RPMI8226 (cell line): ENCODE measurements around the gene CEP131.

ENCODE experiments used
- DNase-seq: peaks from one replicate; pipeline ENCODE4 v3.0.0-alpha.2; 2015

CEP131 gene

DNA sequence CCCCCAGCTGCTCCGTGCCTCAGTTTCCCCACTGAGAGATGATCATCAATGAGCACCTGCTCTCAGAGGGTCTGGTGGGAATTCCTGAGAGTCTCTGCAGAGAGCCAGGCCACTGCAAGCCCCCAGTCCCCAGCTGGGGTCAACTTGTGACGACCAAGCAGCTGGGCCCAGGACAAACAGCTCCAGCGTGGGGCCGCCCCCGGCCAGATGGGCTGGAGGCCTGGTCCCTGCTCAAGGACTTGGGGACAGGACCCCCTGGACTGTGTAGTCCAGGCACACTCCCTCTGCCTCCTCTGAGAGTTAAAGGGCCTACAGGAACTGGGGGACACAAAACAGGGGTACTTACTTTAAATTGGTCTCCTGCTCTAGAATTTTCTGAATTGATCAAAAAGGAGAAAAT lies 40.2 kb downstream of the CEP131 start:
- no peak for DNase-seq

DNA sequence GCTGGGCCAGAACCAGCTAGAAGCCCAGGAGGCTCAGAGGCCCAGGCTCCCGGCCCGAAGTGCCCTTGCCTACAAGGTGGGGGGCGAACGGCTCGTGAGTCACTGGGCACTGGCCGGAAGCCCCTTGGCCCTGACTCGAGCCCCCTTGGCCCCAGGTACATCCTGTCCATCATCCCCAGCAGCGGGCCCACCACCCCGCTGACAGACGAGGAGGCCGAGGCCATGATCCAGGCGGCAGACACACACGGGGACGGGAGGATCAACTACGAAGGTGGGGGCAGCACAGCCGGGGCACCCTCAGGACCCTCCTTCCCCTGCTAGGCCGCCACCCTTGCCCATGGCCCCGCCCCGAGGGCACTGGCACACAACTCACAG lies 41.0 kb downstream of the CEP131 start:
- no peak for DNase-seq

DNA sequence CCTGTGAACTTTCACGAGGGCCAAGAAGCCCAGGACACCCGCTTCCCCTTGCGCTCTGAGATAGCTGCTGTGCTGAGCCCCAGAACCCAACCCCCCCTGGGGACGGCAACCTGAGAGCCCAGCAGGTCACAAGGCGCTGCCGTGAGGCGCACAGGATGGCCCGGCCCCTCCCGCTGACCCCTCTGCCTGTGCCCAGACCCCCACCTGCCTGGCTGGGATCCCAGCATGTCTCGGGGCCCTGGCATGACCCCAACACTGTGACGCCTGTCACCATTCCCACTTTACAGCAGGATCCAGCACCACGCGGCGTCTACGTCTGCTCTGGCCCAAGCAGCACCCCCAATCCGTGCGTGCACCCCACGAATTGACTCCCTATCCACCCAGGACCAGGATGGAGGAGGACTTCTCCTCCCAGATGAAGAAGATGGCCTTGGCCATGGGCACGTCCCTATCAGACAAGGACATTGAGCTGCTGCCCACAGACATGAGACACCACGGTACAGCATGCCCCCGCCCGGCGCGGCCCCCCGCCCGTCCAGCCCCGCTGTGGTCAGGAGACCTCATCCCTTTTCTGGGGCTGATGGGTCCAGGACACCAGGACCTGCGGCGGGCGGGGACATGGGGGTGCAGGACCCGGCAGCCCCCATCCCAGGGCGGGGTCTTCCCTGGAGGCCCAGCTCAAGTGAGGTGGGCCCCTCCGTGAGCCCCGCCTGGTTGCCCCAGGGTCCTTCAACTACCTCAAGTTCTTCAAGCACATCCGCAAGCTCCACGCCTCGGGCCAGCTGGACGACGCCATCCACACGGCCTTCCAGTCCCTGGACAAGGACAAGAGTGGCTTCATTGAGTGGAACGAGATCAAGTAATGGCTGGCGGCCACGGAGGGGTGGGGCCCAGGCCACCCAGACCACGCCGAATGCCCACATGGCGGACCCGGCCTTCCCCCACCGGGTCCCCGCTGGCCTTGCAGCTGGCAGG lies 41.6 kb downstream of the CEP131 start:
- no peak for DNase-seq

DNA sequence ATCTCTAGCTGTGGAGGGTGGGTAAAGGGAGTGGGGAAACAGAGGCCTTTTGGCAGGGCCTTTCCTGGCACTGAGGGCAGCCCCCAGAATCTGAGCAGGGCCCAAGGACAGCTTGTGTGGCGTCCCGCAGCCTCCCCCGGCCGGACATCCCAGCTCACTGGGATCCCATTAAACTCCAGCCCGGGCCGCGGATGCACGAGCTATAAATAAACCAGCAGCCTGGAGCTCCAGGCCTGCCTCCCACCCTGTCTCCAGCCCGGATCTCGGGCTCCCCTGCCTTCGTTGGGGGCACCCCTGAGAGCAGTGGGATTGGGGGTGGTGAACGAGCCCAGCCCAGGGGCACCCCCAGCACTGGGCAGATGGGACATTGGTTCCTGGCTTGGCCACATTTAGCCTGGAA lies 42.9 kb downstream of the CEP131 start:
- no peak for DNase-seq

DNA sequence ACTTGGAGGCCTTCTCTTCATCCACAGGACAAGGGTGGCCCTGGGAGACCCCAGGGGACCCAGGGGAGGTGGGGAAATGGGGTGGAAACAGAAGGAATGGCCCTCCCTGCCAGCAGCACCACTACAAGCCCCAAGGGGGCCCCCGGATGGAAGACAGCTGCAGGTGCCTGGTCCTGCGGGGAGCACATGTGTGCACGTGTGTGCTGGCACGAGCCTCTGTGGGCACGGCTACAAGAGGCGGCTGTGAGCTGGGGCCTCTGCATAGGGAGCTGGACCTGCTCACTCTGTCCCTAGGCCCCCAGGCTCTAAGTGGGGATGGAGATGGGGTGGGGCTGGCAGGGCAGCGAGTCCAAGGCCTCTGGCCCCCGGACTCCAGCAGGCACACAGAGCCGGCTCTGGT lies 43.5 kb downstream of the CEP131 start:
- DNase-seq, result peak; percentile 64

DNA sequence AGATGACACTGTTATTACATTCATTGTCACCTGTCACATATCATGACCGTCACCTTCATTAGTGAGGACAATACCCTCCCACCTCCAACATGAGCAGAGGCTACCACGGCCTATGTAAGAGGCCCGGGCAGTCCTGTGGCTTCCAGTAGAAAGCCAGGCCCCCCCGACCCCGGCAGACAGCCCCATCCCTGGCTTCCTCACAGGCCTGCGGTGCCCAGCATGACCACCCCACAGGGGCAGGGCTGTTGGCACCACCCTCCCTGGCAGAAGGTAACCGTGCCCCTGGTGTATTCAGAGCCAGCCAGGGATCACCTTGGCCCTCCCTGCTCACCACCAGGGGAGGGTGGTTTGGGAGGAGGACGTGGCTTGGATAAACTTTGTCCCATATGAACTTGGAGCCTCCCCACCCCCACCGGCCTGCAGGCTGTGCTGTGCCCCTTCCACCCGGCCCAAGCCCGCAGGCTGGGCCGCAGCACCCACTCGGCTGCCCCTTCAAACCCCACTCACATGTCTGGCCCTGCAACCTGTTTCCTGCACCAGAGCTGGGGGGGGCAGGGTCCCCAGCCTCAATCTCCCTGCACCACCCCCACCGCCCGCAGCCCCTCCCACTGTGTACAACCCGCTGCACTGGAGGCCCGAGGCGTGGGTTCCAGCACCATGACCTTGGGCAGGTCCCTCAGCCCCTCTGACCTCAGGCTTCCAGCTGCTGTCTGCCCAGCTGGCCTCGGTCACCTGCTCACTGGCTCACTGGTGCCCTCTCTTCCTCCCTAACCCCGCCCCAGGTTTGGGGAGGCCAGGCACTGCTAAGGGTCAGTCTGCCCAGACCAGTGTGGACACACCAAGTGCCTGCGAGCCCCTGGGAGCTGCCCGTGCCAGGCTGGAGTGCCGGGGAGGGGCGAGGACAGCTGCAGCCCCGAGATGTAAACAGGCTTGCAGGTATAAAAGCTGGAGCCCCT lies 44.4 kb downstream of the CEP131 start:
- no peak for DNase-seq

DNA sequence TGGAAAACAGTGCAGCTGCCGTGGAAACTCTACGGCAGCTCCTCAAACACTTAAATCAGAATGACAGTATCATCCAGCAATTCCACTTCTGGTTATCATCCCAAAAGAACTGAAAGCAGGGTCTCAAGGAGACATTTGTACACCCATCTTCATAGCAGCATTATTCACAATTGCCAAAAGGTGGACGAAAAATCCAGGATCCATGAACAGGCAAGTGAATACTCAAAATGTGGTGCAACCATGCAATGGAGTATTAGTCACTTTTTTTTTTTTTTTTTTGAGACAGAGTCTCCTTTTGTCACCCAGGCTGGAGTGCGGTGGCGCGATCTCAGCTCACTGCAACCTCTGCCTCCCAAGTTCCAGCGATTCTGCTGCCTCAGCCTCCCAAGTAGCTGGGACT lies 46.1 kb downstream of the CEP131 start:
- DNase-seq, result no peak

DNA sequence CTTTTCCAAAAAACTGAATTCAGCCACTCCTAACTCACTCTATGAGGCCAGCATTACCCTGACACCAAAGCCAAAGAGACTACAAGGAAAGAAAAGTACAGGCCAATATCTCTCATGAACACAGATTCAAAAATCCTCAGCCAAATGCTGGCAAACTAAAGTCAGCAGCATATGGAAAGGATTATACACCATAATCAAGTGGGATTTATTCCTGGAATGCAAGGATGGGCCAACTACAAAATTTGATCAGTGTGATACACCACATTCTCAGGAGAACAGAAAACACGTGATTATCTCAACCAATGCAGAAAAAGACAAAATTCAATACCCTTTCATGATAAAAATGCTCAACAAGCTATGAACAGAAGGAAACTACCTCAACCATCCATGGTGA lies 49.0 kb downstream of the CEP131 start:
- no peak for DNase-seq

DNA sequence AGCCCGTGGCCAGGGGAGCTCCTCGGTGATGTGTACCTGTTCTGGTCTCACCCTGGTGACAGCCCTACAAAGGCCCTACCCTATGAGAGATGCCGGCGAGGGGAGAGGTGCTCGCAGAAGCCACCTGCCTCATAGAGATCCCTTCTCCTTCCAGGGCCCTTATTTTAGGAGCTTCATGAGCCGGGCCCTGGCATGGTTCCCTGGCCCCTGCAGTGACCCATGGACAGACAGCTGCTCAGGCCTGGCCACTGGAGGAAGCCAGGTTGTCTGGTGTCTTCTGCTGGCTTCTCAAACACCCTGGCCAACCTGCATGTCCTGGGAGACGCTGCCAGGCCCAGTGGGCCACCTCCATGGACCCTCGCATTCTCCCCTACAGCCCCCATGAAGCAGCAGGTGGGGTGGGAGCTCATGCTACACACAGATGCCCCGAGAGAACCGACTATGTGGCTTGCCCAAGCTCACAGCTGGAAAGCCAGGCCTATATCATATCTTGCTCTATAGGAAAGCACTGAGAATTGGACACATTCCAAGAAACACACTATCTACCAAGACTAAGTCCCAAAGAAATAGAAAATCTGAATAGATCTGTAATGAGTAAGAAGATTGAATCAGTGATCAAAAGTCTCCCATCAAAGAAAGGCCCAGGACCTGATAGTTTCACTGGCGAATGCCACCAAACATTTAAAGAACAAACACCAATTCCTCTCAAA lies 49.6 kb downstream of the CEP131 start:
- DNase-seq, result no peak

DNA sequence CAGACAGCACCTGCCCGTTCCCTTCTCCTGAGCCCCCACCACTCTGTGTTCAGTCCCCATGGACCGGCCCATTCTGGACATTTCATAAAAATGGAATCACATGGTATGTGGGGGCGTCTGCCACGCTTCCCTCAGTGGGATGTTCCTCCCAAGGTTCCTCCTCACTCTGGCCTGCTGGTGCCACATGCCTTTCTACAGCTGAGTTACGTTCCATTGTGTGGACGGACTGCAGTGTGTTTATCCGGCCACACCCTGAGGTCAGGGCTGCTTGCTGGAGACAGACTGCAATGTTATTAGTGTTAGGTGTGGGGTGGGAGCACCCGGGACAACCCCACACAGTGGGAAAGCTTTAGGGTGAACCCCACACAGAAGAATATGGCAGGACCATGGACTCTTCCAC lies 50.8 kb downstream of the CEP131 start:
- no peak for DNase-seq

DNA sequence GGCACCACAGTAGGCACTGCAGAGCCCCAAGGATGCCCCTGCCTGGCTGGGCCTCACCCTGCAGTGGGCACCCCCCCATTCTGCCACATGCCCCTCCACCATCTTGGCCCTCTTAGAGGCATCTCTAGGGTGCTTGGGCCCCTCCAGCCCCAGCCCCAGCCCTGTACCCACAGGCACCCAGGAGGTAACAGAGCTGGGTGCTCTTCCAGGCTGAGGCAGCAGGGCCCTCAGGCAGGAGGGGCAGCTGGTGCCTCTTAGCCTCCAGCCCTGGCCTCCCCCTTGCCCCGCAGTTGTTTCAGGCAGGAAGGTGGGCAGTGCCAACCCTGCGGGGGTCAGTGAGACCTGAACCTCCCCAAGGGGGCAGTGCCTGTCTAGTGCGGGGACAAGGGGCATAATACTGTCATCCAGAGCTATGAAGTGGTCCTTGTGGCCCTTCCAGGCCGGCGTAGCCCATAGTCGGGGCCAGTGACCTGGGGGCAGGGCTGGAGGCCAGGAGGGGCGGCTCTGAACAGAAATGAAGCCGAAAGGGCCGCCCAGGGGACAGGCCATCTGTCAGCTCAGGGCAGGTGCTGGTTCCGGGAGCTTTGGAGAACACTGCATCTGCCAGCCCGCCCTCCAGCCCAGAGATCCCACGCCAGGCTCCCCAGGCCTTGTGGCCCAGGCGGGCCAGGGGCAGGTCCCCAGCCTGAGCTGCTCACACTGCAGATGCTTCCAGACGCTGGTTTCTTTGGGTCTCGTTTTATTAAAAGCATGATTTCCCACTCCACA lies 51.9 kb downstream of the CEP131 start:
- DNase-seq, result no peak

DNA sequence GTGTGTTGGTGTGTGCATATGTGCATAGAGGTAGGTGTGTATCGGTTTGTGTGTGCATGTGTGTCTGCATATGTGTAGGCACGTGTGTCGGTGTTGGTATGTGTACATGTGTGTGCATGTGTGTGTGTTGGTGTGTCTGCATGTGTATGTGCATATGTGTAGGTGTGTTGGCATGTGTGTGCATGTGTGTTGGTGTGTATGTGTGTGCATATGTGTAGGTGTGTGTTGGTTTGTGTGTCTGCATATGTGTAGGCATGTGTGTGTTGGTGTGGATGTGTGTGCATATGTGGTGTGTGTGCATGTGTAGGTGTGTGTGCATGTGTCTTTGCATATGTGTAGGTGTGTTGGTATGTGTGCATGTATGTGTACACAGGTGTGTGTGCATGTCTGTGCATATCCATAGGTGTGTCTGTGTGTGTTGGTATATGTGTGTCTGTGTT lies 52.9 kb downstream of the CEP131 start:
- no peak for DNase-seq

DNA sequence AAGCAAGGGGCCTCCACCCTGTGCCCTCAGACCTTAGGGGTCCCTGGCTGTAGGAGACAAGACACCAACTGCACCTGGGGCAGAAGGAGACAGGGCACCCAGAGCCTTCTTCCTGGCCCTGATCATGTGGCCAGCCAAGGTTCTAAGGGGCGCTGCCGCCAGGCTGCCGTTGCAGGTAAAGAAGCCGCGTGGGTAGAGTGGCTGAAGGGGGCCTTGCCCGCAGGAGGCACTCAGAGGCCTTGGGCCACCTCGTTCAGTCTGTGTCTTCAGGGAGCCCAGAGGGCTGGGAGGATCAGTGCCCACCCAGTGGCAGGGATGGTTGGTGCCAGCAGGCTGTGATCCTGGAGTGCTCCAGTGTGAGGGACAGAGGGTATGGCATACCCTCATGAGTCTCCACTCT lies 55.1 kb downstream of the CEP131 start:
- no peak for DNase-seq

DNA sequence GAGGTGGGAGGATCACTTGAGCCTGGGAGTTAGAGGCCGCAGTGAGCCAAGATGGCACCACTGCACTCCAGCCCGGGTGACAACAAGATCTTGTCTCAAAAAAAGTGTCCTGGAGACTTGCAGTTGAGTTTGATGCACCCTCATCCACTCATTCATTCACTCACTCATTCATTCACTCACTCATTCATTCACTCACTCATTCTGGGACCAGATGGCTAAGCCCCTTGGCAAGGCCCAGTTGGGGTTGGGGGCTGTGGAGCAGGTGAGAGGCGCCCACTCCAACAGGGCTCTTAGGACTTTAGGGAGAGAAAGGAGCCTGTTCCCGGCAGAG lies 55.6 kb downstream of the CEP131 start:
- DNase-seq, result no peak

DNA sequence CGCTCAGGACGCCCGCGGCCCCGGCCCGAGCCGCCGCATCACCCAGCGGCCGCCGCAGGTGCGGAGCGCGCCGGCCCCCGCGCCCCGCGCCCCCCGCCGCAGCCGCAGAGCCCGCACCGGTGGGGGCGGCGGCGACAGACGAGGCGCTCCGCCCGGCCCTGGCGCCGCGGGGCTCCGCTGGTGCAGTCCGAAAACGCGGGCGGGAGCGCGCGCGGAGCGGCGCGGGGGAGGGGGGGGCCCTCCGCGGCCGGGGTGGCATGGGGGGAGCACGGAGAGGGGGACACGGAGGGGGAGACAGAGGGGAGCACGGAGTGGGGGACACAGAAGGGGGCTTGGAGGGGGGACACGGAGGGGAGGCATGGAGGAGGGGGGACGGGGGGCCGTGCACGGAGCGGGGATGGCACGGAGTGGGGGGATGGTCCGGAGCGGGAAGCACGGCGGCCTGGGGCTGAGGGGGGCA lies 56.7 kb downstream of the CEP131 start, which contains the start of gene AATK:
Gene AATK (minus strand): TSS at position 189 of the 460 bp plus-strand sequence. CDS start 229 bp downstream, outside the sequence.
- DNase-seq, result no peak

DNA sequence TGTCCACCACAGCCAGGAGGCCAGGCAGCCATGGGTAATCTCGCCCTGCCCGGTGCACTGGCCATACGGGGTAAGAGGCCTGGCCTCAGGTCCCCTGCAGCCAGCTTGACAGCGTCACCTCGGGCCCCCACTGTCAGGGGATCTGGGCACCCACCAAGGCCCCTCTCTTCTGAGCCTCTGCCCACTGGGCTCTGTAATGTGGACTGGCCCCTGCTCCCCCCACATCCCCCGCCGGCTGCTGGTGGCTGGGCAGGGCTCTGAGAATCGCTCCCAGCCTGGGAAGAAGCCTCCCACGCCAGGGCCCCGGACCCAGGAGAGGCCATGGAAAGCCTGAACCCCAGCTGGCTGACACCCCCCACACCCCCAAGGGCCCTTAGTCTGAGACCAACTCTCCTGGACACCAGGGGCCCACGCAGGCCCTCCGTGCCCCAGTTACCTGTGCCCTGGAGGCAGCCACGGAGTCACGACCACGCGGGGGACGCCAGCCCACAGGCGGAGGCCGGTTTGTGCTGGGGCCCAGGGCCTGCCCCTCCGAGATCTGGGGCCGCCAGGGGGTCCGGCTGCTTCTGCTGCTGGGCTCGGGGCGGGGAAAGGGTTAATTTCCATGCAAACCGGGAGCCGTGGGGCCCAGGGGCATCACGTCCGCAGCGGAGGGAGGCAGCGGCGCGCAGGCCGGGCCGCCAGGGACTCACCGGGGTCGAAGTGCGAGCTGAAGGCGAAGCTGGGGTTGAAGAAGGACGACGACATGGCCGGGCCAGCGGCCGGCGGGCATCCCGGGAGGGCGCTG lies 57.3 kb downstream of the CEP131 start, which contains the start of gene PVALEF:
Gene PVALEF (plus strand): TSS at position 262 of the 787 bp plus-strand sequence. CDS start 15,720 bp downstream, outside the sequence.
- DNase-seq, result no peak

DNA sequence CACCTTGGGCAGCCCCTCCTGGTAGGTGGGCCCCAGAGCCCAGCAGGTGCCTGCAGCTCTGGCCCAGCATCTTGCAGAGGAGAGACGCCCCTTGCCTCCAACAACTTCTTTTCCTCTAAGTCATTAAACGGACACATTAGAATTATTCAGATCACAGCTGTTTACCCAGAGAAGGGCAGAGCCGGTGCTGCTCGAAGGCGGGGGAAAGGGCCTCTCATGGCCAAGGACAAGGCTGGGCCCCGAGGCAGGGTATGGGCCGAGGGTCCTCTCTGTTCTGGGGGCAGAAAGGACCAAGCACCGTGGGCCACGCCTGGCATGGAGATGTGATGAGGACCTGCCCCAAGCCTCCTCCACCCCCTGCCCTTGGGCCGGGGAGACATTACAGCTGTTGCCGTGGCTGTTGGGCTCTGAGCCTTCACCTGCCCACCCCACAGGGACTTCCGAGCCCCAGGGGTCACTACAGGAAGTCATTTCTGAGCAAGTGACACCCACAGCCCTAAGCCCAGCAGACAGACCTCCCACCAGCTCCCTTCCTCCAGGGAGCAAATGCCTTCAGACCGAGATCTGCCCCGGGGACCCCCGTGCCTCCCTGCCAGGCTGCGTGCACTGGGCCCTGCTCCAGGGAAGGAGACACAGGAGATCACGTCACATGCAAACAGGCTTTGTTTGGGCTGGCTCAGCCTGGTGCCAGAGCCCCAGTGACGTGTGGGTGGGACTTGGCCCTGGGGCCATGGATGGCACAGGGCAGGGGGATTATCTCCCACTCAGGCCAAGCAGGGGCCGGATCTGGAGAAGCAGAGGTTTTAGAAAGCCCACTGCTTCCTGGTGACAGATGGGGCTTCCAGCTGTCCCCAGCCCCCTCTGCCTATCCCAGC lies 58.2 kb downstream of the CEP131 start:
- no peak for DNase-seq

DNA sequence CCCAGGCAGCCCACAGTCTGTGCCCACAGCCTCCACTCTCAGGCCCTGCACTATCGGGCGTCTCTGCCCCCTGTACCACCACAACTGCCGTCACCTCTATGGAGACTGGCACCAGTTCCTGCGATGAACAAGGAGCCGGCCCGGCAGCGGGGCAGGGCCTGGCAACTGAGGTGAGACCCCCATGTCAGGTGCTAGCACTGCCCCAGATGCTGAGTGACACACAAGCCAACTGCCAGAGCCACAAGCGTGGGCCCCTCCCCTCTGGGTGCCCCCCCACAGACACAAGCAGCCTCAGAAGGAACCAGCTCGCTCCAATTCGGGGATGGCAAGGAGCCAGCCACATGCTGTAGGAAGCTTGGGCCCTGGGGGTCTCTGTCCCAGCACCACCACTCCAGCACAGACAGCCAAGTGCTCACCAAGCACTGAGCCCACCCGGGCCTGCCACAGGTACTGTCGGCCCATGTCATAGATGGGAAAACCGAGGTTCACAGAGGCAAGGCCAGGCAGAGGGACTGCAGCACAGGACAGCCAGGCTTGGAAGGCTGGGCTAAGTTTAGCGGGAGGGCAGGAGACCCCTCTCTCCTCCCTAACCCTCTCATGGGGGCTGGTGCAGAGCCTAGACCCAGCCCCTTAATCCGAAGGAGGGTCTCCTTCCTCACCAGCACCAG lies 58.9 kb downstream of the CEP131 start:
- DNase-seq, result no peak

DNA sequence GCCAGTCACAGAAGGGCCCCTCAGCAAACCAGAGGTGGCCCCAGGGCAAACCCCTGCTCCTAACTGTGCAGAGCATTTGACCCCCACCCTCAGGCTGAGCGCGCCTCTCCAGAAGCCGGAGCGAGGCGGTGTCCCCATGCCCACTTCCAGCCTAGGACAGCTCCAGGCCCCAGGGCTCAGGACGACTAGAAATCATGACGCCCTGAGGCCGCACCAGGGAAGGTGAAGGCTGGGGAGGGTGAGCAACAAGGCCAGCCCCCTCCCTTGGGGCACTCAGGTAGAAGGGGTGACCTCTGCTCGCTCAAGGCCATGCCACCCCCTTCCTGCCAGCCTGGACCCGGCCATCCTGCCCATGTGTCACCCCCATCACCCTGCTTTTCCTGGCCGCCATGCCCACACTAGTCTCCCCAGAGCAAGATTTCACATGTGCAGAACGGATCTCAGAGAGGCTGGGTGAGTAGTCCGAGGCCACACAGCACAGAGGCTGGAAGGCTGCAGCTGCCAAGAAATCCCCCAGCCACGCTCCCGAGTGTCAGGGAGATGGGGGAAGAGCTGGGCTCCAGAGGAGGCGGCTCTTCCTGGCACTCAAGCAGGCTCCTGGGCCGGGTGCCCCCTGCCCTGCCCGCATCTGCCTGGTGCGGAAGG lies 59.6 kb downstream of the CEP131 start:
- DNase-seq, result no peak
